Stimulated activated CD8-positive, alpha-beta memory T cell treated with anti-CD3 and anti-CD28 coated beads, Interleukin-2, amount 100 ng/mL, for 48 hours (primary cell): ENCODE data around the gene NHLRC1.

Experiments
- DNase-seq, 2 donors: peaks; one replicate each; pipeline ENCODE4 v3.0.0-alpha.2; 2020; ENCODE audit warnings: low read depth in 2 of 2

The NHLRC1 gene

DNA sequence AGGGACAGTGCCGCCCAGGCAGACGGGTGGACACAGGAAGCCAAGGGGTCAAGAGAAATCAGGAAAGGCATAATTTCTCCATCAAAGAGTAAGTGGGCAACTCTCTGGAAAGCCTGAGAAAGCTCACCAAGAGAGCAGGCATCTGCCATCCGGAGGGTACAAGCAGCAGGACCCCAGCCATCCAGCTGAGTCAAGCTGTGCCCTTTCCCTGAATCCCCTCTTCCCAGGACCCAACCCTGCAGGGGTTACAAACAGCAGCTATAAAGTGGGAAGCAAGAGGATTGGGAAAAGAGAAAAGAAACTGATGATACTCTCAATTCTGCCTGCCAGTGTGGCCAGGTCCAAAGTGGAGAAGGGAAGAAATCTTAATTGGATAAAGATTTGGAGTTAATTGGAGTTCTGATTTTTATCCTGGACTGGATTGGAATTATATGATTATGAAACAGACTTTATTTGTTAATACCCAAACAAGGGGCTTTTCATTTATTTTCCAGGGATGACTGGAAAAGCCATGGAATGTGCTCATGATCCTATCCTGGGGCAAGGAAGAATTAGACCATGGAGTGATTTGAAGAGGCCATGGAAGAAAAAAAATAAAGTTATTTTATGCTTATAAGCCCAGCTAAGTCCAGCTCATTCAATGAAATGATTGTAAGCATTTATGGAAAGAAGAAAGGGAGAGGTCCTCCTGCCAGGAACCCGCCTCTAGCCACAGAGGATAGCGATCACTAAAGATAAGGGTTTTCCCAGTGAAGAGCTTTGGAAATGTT lies 34.9 kb downstream of the NHLRC1 start:
- no peak for DNase-seq

GRCh38 chr6:18081025-18081668 lies 41.3 kb downstream of the NHLRC1 start:
- DNase-seq, result no peak

DNA sequence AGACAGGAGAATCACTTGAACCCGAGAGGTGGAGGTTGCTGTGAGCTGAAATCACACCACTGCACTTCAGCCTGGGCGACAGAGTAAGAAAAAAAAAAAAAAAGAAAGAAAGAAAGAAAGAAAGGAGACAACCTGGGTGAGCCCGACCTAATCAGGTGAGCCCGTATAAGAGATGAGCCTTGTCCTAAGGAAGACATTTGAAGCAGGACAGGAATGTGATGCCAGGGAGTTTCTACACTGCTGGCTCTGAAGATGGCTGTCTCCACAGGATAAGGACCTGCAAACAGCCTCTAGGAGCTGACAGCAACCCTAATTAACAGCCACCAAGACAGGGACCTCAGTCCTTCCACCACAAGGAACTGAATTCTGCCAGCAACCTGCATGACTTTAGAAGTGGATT lies 41.9 kb downstream of the NHLRC1 start:
- DNase-seq, result no peak

GRCh38 chr6:18078866-18079265 lies 43.6 kb downstream of the NHLRC1 start:
- no peak for DNase-seq

DNA sequence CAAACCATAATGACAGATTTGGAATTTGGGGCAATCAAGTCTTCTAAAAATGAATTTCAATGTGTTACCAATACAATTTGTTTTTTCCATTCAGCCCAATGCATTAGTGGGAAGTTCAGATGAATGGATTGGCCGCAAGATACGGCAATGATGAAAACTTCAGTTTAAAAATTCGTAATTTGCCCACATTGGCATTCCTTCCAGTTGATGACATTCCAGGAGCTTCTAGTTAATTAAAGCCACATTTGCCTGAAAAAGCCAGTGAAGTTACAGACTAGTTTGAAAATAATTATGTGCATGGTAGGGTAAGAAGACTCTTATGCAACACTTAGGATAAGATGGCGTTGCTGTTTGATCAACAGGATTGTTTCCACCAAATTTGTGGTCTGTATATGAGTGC lies 46.2 kb downstream of the NHLRC1 start:
- DNase-seq, result no peak

- DNase-seq, result no peak
Measured at GRCh38 chr6:18072841-18073240, 49.6 kb downstream of the NHLRC1 start.

DNA sequence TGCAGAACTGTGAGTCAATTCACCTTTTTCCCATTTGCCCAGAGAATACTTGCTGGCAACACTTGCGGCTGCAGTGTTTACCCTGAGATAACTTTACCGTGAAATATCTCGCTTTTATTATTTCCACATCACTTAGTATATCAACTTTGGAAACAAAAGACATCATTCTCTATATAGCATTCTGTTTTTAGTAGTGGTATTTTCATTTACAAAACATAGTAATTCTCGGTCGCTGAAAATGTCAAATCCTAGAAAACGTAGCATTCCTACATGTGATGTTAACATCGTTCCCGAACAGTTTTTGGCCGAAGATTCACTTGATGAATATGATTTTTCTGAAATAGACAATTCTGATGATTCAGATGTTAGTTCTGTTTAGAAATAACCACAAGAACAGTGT lies 52.0 kb downstream of the NHLRC1 start:
- DNase-seq, result no peak
